ENCODE results near the gene MAP3K5. TPM values are rescaled to one million over a fixed set of nuclear protein-coding genes. Genes with fewer than 3 reads are reported as not detected.

MAP3K5 gene
- total RNA-seq, 1 experiment from 2014 or later, result 15.8 TPM

DNA sequence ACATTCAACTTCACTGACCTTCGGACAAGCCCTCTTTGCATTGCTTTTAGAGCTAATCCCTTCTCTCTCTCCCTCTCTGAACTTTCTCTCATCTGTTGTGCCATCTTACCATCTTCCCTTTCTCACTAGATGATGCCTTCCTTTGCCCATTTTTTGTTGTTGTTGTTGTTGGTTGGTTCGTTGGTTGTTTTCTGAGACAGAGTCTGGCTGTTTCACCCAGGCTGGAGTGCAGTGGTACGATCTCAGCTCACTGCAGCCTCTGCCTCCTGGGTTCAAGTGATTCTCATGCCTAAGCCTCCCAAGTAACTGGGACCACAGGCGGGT is 18.8 kb downstream of the MAP3K5 start:
- peaks cover 26% of the 10 kb centered on the region for H3K4me1 Mint-ChIP-seq (ENCODE audit: low read depth, unreplicated experiment)
- peaks cover 4% of the 10 kb centered on the region for H3K9me3 Mint-ChIP-seq (ENCODE audit: low read depth, unreplicated experiment)
- CTCF ChIA-PET, result no interaction called here
- peaks cover 14% of the 10 kb centered on the region for H3K36me3 Mint-ChIP-seq (ENCODE audit: insufficient read depth, unreplicated experiment)
- no TSS peak for BruUV-seq (replicated peaks)
- no peak for TF ChIP-seq CTCF (IDR thresholded peaks at IDR 0.05; ENCODE audit: unreplicated experiment)
- DNase-seq, result no peak
- H3K27ac Mint-ChIP-seq (ENCODE audit: unreplicated experiment), result peak overlapping the region; percentile 96
- H3K27me3 Mint-ChIP-seq (ENCODE audit: unreplicated experiment), result no peaks in the 10 kb centered on the region
- peak overlapping the region; percentile 40 for H3K4me3 Mint-ChIP-seq (ENCODE audit: low read depth, unreplicated experiment)
- intact Hi-C loops (cut with micrococcal nuclease; ENCODE audit: unreplicated experiment), result no loop called here

DNA sequence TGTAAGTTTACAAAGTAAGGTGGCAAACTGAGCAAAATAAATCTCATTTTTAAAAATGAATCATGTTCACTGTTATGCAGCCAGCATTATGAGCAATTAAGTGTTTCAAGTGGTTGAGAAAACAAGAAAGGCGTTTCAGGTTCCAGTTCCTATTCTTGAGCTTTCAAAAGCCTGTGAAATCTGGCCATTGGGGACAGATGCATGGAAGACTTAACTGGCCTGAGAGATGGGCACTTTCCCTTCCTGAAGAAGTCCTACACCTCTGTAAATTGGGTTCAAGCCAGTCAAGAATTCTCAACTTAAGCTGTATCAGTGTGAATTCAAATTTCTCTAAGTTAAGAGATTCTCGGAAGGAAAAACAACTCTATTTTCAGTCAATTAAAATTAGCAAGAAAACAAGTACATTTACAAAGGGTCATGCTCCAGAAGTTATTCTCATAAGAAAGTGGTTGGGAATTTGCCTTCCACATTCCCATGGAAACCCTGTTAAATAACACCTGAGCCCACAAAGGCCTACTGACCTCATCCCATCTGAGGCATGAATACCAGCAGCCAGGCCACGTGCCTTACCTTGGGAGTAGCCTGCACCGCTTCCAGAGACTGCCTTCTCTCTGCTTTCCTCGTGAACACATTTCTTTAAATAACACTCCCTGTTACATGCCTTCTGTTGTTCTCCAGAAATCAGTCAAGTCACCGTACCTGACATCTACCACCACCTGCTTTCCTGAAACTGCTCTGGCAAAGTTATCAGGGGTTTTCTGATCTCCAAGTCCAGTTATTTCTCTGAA is 19.4 kb downstream of the MAP3K5 start:
- Mint-ChIP-seq H3K4me1 (ENCODE audit: low read depth, unreplicated experiment) (peaks cover 28% of the 10 kb centered on the region), H3K4me3 (ENCODE audit: low read depth, unreplicated experiment) (peak overlapping the region; percentile 40), H3K27ac (ENCODE audit: unreplicated experiment) (peak overlapping the region; percentile 96), H3K9me3 (ENCODE audit: low read depth, unreplicated experiment) (peaks cover 4% of the 10 kb centered on the region), H3K36me3 (ENCODE audit: insufficient read depth, unreplicated experiment) (peaks cover 14% of the 10 kb centered on the region), H3K27me3 (ENCODE audit: unreplicated experiment) (no peaks in the 10 kb centered on the region)
- CTCF ChIA-PET, result interaction anchor here (0.6 kb wide), 1 partner anchor 12 kb away, joined by 4 read pairs; no protein-coding TSS in a partner anchor
- BruUV-seq (replicated peaks), result no TSS peak
- TF ChIP-seq CTCF (IDR thresholded peaks at IDR 0.05; ENCODE audit: unreplicated experiment), result no peak
- intact Hi-C loops (cut with micrococcal nuclease; ENCODE audit: unreplicated experiment), result no loop called here
- peak; percentile 53 for DNase-seq

DNA sequence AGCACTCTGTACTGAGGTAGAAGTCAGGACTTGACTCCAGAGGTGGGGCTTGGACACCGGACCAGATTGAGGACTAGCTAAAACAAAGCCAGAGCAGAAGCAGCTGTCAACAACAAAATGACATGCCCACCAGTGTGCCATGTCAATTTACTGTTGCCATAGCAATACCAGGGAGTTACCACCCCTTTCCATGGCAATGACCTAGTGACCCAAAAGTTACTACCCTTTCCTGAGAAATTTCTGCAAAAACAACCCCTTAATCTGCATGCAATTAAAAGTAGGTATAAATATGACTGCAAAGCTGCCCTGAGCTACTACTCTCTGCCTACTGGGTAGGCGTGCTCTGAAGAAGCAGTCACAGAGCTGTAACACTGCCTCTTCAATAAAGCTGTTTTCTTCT is 21.0 kb downstream of the MAP3K5 start:
- Mint-ChIP-seq H3K36me3 (ENCODE audit: insufficient read depth, unreplicated experiment) (peaks cover 14% of the 10 kb centered on the region), H3K4me1 (ENCODE audit: low read depth, unreplicated experiment) (peaks cover 35% of the 10 kb centered on the region), H3K9me3 (ENCODE audit: low read depth, unreplicated experiment) (peaks cover 4% of the 10 kb centered on the region), H3K27me3 (ENCODE audit: unreplicated experiment) (no peaks in the 10 kb centered on the region), H3K27ac (ENCODE audit: unreplicated experiment) (no peak overlapping the region), H3K4me3 (ENCODE audit: low read depth, unreplicated experiment) (no peak overlapping the region)
- BruUV-seq (replicated peaks), result no TSS peak
- no peak for TF ChIP-seq CTCF (IDR thresholded peaks at IDR 0.05; ENCODE audit: unreplicated experiment)
- DNase-seq, result no peak
- CTCF ChIA-PET, result no interaction called here
- intact Hi-C loops (cut with micrococcal nuclease; ENCODE audit: unreplicated experiment), result no loop called here

GRCh38 chr6:136769759-136770158 is 22.5 kb downstream of the MAP3K5 start:
- Mint-ChIP-seq H3K27ac (ENCODE audit: unreplicated experiment) (no peak overlapping the region), H3K4me3 (ENCODE audit: low read depth, unreplicated experiment) (no peak overlapping the region), H3K4me1 (ENCODE audit: low read depth, unreplicated experiment) (peaks cover 34% of the 10 kb centered on the region), H3K27me3 (ENCODE audit: unreplicated experiment) (no peaks in the 10 kb centered on the region), H3K36me3 (ENCODE audit: insufficient read depth, unreplicated experiment) (peaks cover 13% of the 10 kb centered on the region), H3K9me3 (ENCODE audit: low read depth, unreplicated experiment) (peaks cover 4% of the 10 kb centered on the region)
- CTCF ChIA-PET, result no interaction called here
- intact Hi-C loops (cut with micrococcal nuclease; ENCODE audit: unreplicated experiment), result no loop called here
- no peak for DNase-seq
- TF ChIP-seq CTCF (IDR thresholded peaks at IDR 0.05; ENCODE audit: unreplicated experiment), result no peak
- no TSS peak for BruUV-seq (replicated peaks)
